Central memory CD8-positive, alpha-beta T cell (primary cell): ENCODE measurements around the gene ENG.
A peak's percentile ranks its signal among the peaks of the same experiment; 100 is the strongest.
"Not testable (repeated sequence)": the region's sequence is repeated elsewhere in the genome, so short reads cannot be mapped to it uniquely, and the experiment has no call there.

Experiments used
- ATAC-seq: fragments of 150-1000 bp; cut with Tn5 transposase; replicated peaks from 2 replicates; pipeline ENCODE4 v1.10.0; 2022; ENCODE audit warnings: mild to moderate bottlenecking, moderate FRiP score, moderate number of reproducible peaks; ENCODE audit not compliant: poor library complexity, severe bottlenecking; ENCODE audit errors: extremely low read depth
- DNase-seq, 2 donors: peaks; one replicate each; pipeline ENCODE4 v3.0.0; 2021; ENCODE audit warnings: low spot score in 2 of 2
- H3K27ac Mint-ChIP-seq: one replicate; pipeline ENCODE4 v1.8.0; 2022; ENCODE audit warnings: low read depth, mild to moderate bottlenecking, moderate library complexity, mixed read lengths
- H3K27me3 Mint-ChIP-seq: one replicate; pipeline ENCODE4 v1.8.0; 2022; ENCODE audit warnings: mixed read lengths
- H3K36me3 Mint-ChIP-seq: one replicate; pipeline ENCODE4 v1.8.0; 2022; ENCODE audit warnings: mild to moderate bottlenecking, moderate library complexity, mixed read lengths; ENCODE audit not compliant: insufficient read depth
- H3K4me1 Mint-ChIP-seq: one replicate; pipeline ENCODE4 v1.8.0; 2022; ENCODE audit warnings: mixed read lengths
- H3K4me3 Mint-ChIP-seq: one replicate; pipeline ENCODE4 v1.8.0; 2022; ENCODE audit warnings: mild to moderate bottlenecking, moderate library complexity, mixed read lengths
- H3K9me3 Mint-ChIP-seq: one replicate; pipeline ENCODE4 v1.8.0; 2022; ENCODE audit warnings: mixed read lengths

The ENG gene

GRCh38 chr9:127783111-127784008, 71.1 kb downstream of the ENG start:
- peak overlapping the region; percentile 75 for H3K4me3 Mint-ChIP-seq
- no peaks in the 10 kb centered on the region for H3K27me3 Mint-ChIP-seq
- H3K36me3 Mint-ChIP-seq, result peaks cover 37% of the 10 kb centered on the region
- H3K27ac Mint-ChIP-seq, result peak overlapping the region; percentile 96
- H3K9me3 Mint-ChIP-seq, result no peaks in the 10 kb centered on the region
- DNase-seq (peak; percentile 67 to 86), ATAC-seq (peak; percentile 47)
- H3K4me1 Mint-ChIP-seq, result peaks cover 67% of the 10 kb centered on the region

GRCh38 chr9:127781806-127782205, 72.7 kb downstream of the ENG start:
- Mint-ChIP-seq H3K27me3 (no peaks in the 10 kb centered on the region), H3K36me3 (peaks cover 31% of the 10 kb centered on the region), H3K4me3 (peak overlapping the region; percentile 31), H3K27ac (peak overlapping the region; percentile 95), H3K9me3 (no peaks in the 10 kb centered on the region), H3K4me1 (peaks cover 66% of the 10 kb centered on the region)
- ATAC-seq (no peak), DNase-seq (no peak)

GRCh38 chr9:127780909-127781308, 73.5 kb downstream of the ENG start:
- DNase-seq, ATAC-seq, H3K27me3 Mint-ChIP-seq, H3K9me3 Mint-ChIP-seq: not testable (repeated sequence)
- Mint-ChIP-seq H3K27ac (peak overlapping the region; percentile 95), H3K4me3 (peak overlapping the region; percentile 96), H3K36me3 (peaks cover 31% of the 10 kb centered on the region), H3K4me1 (peaks cover 61% of the 10 kb centered on the region)

GRCh38 chr9:127780126-127780885, 74.2 kb downstream of the ENG start:
- peaks cover 29% of the 10 kb centered on the region for H3K36me3 Mint-ChIP-seq
- DNase-seq, result no peak
- H3K9me3 Mint-ChIP-seq, result no peaks in the 10 kb centered on the region
- H3K4me3 Mint-ChIP-seq, result peak overlapping the region; percentile 96
- no peaks in the 10 kb centered on the region for H3K27me3 Mint-ChIP-seq
- H3K4me1 Mint-ChIP-seq, result peaks cover 61% of the 10 kb centered on the region
- H3K27ac Mint-ChIP-seq, result peak overlapping the region; percentile 95
- no peak for ATAC-seq

GRCh38 chr9:127779136-127779981, 75.1 kb downstream of the ENG start:
- H3K27ac Mint-ChIP-seq, result peak overlapping the region; percentile 95
- H3K27me3 Mint-ChIP-seq, result no peaks in the 10 kb centered on the region
- ATAC-seq, result peak; percentile 44
- peak in 1 of 2 donors; percentile 45 for DNase-seq
- peak overlapping the region; percentile 96 for H3K4me3 Mint-ChIP-seq
- H3K9me3 Mint-ChIP-seq, result no peaks in the 10 kb centered on the region
- peaks cover 33% of the 10 kb centered on the region for H3K36me3 Mint-ChIP-seq
- H3K4me1 Mint-ChIP-seq, result peaks cover 56% of the 10 kb centered on the region

GRCh38 chr9:127778280-127779135, 76.0 kb downstream of the ENG start, which contains the start of gene SH2D3C:
Gene SH2D3C, minus strand, starts transcription at chr9:127778666. Its CDS starts 39 bp downstream, at chr9:127778627.
- Mint-ChIP-seq H3K27ac (peak within 1 kb of the TSS; percentile 95), H3K9me3 (no peaks in the 10 kb centered on the region), H3K4me3 (peak within 1 kb of the TSS; percentile 96), H3K27me3 (no peaks in the 10 kb centered on the region), H3K36me3 (peaks cover 37% of the 10 kb centered on the region), H3K4me1 (peaks cover 53% of the 10 kb centered on the region)
- no peak for DNase-seq
- peak; percentile 15 for ATAC-seq

GRCh38 chr9:127777368-127777980, 77.0 kb downstream of the ENG start:
- peaks cover 40% of the 10 kb centered on the region for H3K36me3 Mint-ChIP-seq

GRCh38 chr9:127776924-127777289, 77.6 kb downstream of the ENG start:
- Mint-ChIP-seq H3K4me3 (peak overlapping the region; percentile 96), H3K36me3 (peaks cover 44% of the 10 kb centered on the region), H3K27me3 (no peaks in the 10 kb centered on the region), H3K9me3 (no peaks in the 10 kb centered on the region), H3K27ac (peak overlapping the region; percentile 95), H3K4me1 (peaks cover 46% of the 10 kb centered on the region)
- ATAC-seq, result no peak
- no peak for DNase-seq

More at GRCh38 chr9:127777368-127777980, 77.0 kb downstream of the ENG start:
- no peaks in the 10 kb centered on the region for H3K9me3 Mint-ChIP-seq
- H3K27me3 Mint-ChIP-seq, result no peaks in the 10 kb centered on the region
- ATAC-seq (no peak), DNase-seq (no peak)
- peak overlapping the region; percentile 95 for H3K27ac Mint-ChIP-seq
- peak overlapping the region; percentile 96 for H3K4me3 Mint-ChIP-seq
- H3K4me1 Mint-ChIP-seq, result peaks cover 48% of the 10 kb centered on the region

- Mint-ChIP-seq H3K4me1 (peaks cover 45% of the 10 kb centered on the region), H3K27ac (peak overlapping the region; percentile 95), H3K9me3 (no peaks in the 10 kb centered on the region), H3K4me3 (peak overlapping the region; percentile 96), H3K27me3 (no peaks in the 10 kb centered on the region), H3K36me3 (peaks cover 49% of the 10 kb centered on the region)
- DNase-seq (peak; percentile 49 to 72), ATAC-seq (peak; percentile 57)
Measured at GRCh38 chr9:127776195-127776923, 78.1 kb downstream of the ENG start.

- H3K27me3 Mint-ChIP-seq, result no peaks in the 10 kb centered on the region
- peaks cover 53% of the 10 kb centered on the region for H3K36me3 Mint-ChIP-seq
- H3K4me3 Mint-ChIP-seq, result peak overlapping the region; percentile 9
- no peaks in the 10 kb centered on the region for H3K9me3 Mint-ChIP-seq
- no peak for ATAC-seq
- peak overlapping the region; percentile 72 for H3K27ac Mint-ChIP-seq
- peaks cover 49% of the 10 kb centered on the region for H3K4me1 Mint-ChIP-seq
- no peak for DNase-seq
Measured at GRCh38 chr9:127773981-127774380, 80.5 kb downstream of the ENG start.
